HepG2 (cell line): Measurements from ENCODE around the gene CDK5R1. TPM values are rescaled to one million over a fixed set of nuclear protein-coding genes. Genes with fewer than 3 reads are reported as not detected.

Experiments
- ARNTL ChIP-seq: sonication (generic); formaldehyde crosslinking; IDR thresholded peaks from 2 replicates; pipeline ENCODE4 v1.4.0; 2020; ENCODE audit warnings: mild to moderate bottlenecking, missing genetic modification reagents
- CEBPG ChIP-seq: IDR thresholded peaks from 2 replicates; pipeline ENCODE4 v1.6.1; 2016
- FOXP1 ChIP-seq, 2 experiments: fragments of 450-650 bp in 1 of 2; IDR thresholded peaks; 2 replicates each; pipeline ENCODE4 v1.6.1; 2017 to 2018; ENCODE audit warnings: antibody characterized with exemption in 1 of 2
- ISL2 ChIP-seq: sonication (generic); formaldehyde crosslinking; IDR thresholded peaks from 2 replicates; pipeline ENCODE4 v1.5.0; 2020; ENCODE audit warnings: missing genetic modification reagents
- KLF16 ChIP-seq, 2 experiments: sonication (generic) in 1 of 2; formaldehyde crosslinking in 1 of 2; IDR thresholded peaks; 2 replicates each; pipeline versions ENCODE4 v1.6.1 to v1.8.0; 2016 to 2023; ENCODE audit warnings: missing genetic modification reagents in 2 of 2, missing compliant biosample characterization in 1 of 2
- PHF21A ChIP-seq: sonication (generic); formaldehyde crosslinking; IDR thresholded peaks from 2 replicates; pipeline ENCODE4 v1.5.0; 2020; ENCODE audit warnings: mild to moderate bottlenecking, missing genetic modification reagents
- PTBP1 ChIP-seq: fragments of 200-400 bp; formaldehyde crosslinking; IDR thresholded peaks from 2 replicates; pipeline ENCODE4 v1.6.1; 2018; ENCODE audit warnings: low read length, low read depth; ENCODE audit not compliant: poor library complexity, severe bottlenecking
- SALL1 ChIP-seq: sonication (generic); formaldehyde crosslinking; IDR thresholded peaks from 2 replicates; pipeline ENCODE4 v1.8.0; 2022; ENCODE audit warnings: mild to moderate bottlenecking, missing genetic modification reagents
- SIN3A ChIP-seq: IDR thresholded peaks from 2 replicates; pipeline ENCODE4 v1.6.1; 2011; ENCODE audit warnings: low read depth, mild to moderate bottlenecking, control low read depth, low read length, borderline replicate concordance
- SKI ChIP-seq: fragments of 450-650 bp; IDR thresholded peaks from one replicate; pipeline ENCODE4 v1.6.1; 2018; ENCODE audit warnings: mild to moderate bottlenecking; ENCODE audit not compliant: partially characterized antibody
- TOPORS ChIP-seq: sonication (generic); formaldehyde crosslinking; IDR thresholded peaks from 2 replicates; pipeline ENCODE4 v1.8.0; 2023; ENCODE audit warnings: mild to moderate bottlenecking, missing genetic modification reagents
- ZFP82 ChIP-seq: sonication (generic); formaldehyde crosslinking; IDR thresholded peaks from 2 replicates; pipeline ENCODE4 v1.5.1; 2020; ENCODE audit warnings: mild to moderate bottlenecking, missing genetic modification reagents, borderline replicate concordance
- ZNF12 ChIP-seq: sonication (generic); formaldehyde crosslinking; IDR thresholded peaks from 2 replicates; pipeline ENCODE4 v1.5.0; 2020; ENCODE audit warnings: missing genetic modification reagents
- ZNF235 ChIP-seq: sonication (generic); formaldehyde crosslinking; IDR thresholded peaks from 2 replicates; pipeline ENCODE4 v1.8.1; 2023; ENCODE audit warnings: mild to moderate bottlenecking, missing genetic modification reagents, borderline replicate concordance
- ZNF282 ChIP-seq: fragments of 450-650 bp; IDR thresholded peaks from 2 replicates; pipeline ENCODE4 v1.6.1; 2018; ENCODE audit not compliant: partially characterized antibody
- ZNF33A ChIP-seq: sonication (generic); formaldehyde crosslinking; IDR thresholded peaks from 2 replicates; pipeline ENCODE4 v1.5.1; 2020; ENCODE audit warnings: missing genetic modification reagents, mild to moderate bottlenecking, moderate library complexity, borderline replicate concordance
- ZNF33B ChIP-seq: sonication (generic); formaldehyde crosslinking; IDR thresholded peaks from 2 replicates; pipeline ENCODE4 v1.5.1; 2020; ENCODE audit warnings: mild to moderate bottlenecking, missing genetic modification reagents
- ZNF563 ChIP-seq: sonication (generic); formaldehyde crosslinking; IDR thresholded peaks from 2 replicates; pipeline ENCODE4 v1.8.0; 2022; ENCODE audit warnings: mild to moderate bottlenecking, moderate library complexity, missing genetic modification reagents
- ZNF780A ChIP-seq: sonication (generic); formaldehyde crosslinking; IDR thresholded peaks from 2 replicates; pipeline ENCODE4 v1.8.0; 2022; ENCODE audit warnings: mild to moderate bottlenecking, missing genetic modification reagents, moderate library complexity
- polyA plus RNA-seq, 8 experiments: library from polyadenylated mRNA; depleted of rRNA in 3 of 8; stranded (reverse) in 7 of 8; unstranded in 1 of 8; fragments of >200 nt; fragmentation: Illumina TruSeq in 4 of 8; extraction: Trizol in 4 of 8; gene quantifications; 2 replicates each; pipeline versions ENCODE4 v1.2.1 to v1.2.3, GENCODE V29; 2011 to 2016; ENCODE audit warnings: low read depth in 4 of 8, missing spikeins in 1 of 8, mixed read lengths in 1 of 8; ENCODE audit not compliant: insufficient read depth in 1 of 8
- total RNA-seq, 5 experiments: library from RNA; depleted of rRNA; stranded (reverse); fragments of >200 nt; fragmentation: Illumina TruSeq; extraction: Trizol; gene quantifications; 2 replicates each; pipeline ENCODE4 v1.2.3, GENCODE V29; 2016; ENCODE audit warnings: low read depth in 1 of 5
- TF ChIP-seq, protein P1 (sequence below): IDR thresholded peaks from 2 replicates; pipeline ENCODE4 v1.4.0; 2020; ENCODE audit warnings: mild to moderate bottlenecking, missing genetic modification reagents
- TF ChIP-seq, protein P2 (sequence below): sonication (generic); formaldehyde crosslinking; IDR thresholded peaks from 2 replicates; pipeline ENCODE4 v1.4.0; 2020; ENCODE audit warnings: missing genetic modification reagents
- TF ChIP-seq, protein P3 (sequence below): sonication (generic); IDR thresholded peaks from 2 replicates; pipeline ENCODE4 v1.6.1; 2016; ENCODE audit warnings: low read depth, borderline replicate concordance

CDK5R1 gene
- total and polyA plus RNA-seq, 2 of the 13 experiments (the other 11 are each of a cell fraction or from before 2014, with no cell fraction given): 1.1 to 3.9 TPM

DNA sequence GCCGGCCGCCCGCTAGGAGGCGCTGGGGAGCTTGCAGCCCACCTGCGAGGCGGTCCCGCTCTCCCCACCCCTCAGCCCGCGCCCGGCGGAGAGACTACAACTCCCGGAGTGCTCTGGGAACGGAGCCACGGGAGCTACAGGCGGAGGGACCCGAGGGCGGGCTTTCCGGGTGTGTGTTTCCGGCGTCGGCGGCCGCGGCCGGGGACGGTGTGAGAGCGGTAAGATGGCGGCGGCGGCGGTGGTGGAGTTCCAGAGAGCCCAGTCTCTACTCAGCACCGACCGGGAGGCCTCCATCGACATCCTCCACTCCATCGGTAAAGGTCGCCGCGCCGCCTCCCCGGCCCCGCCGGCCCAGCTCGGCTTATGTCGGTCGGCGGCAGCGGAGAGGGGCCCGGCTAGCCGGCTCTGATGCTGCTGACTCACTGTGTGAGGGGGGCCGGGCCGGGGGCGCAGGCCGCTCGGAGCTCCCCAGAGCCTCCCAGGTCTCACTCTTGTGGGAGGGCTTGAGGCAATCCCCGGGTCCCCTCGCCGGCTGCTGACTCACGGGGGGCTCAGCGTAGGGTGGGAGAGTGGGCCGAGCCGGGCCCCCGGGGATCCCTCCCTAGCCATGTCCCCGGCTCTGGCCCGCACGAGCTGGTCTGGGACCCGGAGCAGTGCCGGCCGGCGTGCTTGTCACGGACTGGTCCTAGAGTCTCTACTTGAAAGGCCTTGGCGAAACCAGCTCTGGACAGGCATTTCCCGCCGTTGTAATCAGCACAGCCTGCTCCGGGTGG lies 42.3 kb upstream of the CDK5R1 start, which contains the start of gene PSMD11 (continued):
- TF ChIP-seq SIN3A: peak; percentile 82; the same call in 1 of the 2 replicates
- no peak for TF ChIP-seq TOPORS
- peak; percentile 25 for TF ChIP-seq SKI
- TF ChIP-seq PTBP1: no peak
- peak; percentile 79; the same call in 1 of the 2 replicates for TF ChIP-seq ZNF33A (CRISPR knock-in tag)
- TF ChIP-seq ZFP82 (CRISPR knock-in tag): peak; percentile 88
- TF ChIP-seq, protein P1, sequence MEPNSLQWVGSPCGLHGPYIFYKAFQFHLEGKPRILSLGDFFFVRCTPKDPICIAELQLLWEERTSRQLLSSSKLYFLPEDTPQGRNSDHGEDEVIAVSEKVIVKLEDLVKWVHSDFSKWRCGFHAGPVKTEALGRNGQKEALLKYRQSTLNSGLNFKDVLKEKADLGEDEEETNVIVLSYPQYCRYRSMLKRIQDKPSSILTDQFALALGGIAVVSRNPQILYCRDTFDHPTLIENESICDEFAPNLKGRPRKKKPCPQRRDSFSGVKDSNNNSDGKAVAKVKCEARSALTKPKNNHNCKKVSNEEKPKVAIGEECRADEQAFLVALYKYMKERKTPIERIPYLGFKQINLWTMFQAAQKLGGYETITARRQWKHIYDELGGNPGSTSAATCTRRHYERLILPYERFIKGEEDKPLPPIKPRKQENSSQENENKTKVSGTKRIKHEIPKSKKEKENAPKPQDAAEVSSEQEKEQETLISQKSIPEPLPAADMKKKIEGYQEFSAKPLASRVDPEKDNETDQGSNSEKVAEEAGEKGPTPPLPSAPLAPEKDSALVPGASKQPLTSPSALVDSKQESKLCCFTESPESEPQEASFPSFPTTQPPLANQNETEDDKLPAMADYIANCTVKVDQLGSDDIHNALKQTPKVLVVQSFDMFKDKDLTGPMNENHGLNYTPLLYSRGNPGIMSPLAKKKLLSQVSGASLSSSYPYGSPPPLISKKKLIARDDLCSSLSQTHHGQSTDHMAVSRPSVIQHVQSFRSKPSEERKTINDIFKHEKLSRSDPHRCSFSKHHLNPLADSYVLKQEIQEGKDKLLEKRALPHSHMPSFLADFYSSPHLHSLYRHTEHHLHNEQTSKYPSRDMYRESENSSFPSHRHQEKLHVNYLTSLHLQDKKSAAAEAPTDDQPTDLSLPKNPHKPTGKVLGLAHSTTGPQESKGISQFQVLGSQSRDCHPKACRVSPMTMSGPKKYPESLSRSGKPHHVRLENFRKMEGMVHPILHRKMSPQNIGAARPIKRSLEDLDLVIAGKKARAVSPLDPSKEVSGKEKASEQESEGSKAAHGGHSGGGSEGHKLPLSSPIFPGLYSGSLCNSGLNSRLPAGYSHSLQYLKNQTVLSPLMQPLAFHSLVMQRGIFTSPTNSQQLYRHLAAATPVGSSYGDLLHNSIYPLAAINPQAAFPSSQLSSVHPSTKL: peak; percentile 49; the same call in 1 of the 2 replicates
- 0 out of 2 replicates have a peak, but pooled peaks have one; percentile 19 for TF ChIP-seq PHF21A
- TF ChIP-seq ZNF235 (CRISPR knock-in tag): 0 out of 2 replicates have a peak, but pooled peaks have one; percentile 64
- no peak for TF ChIP-seq FOXP1 (IDR thresholded peaks at IDR 0.05)
- no peak for TF ChIP-seq FOXP1 (CRISPR knock-in tag; IDR thresholded peaks at IDR 0.05)
- no peak for TF ChIP-seq ZNF282
- peak; percentile 60; the same call in 1 of the 2 replicates for TF ChIP-seq SALL1 (CRISPR knock-in tag)
- TF ChIP-seq, protein P2, sequence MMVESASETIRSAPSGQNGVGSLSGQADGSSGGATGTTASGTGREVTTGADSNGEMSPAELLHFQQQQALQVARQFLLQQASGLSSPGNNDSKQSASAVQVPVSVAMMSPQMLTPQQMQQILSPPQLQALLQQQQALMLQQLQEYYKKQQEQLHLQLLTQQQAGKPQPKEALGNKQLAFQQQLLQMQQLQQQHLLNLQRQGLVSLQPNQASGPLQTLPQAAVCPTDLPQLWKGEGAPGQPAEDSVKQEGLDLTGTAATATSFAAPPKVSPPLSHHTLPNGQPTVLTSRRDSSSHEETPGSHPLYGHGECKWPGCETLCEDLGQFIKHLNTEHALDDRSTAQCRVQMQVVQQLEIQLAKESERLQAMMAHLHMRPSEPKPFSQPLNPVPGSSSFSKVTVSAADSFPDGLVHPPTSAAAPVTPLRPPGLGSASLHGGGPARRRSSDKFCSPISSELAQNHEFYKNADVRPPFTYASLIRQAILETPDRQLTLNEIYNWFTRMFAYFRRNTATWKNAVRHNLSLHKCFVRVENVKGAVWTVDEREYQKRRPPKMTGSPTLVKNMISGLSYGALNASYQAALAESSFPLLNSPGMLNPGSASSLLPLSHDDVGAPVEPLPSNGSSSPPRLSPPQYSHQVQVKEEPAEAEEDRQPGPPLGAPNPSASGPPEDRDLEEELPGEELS: peak; percentile 53; the same call in 1 of the 2 replicates
- TF ChIP-seq ZNF563 (CRISPR knock-in tag): peak; percentile 80
- TF ChIP-seq ISL2 (CRISPR knock-in tag): peak; percentile 72; the same call in 1 of the 2 replicates
- 0 out of 2 replicates have a peak, but pooled peaks have one; percentile 23 for TF ChIP-seq ZNF33B
- TF ChIP-seq ZNF12 (CRISPR knock-in tag): no peak
- no peak for TF ChIP-seq ZNF780A (CRISPR knock-in tag)
- peak; percentile 36 for TF ChIP-seq CEBPG
- TF ChIP-seq KLF16 (CRISPR knock-in tag; IDR thresholded peaks at IDR 0.05): peak in 1 of 2 experiments; percentile 74; a peak in 1 of 4 replicates
- TF ChIP-seq, protein P3, sequence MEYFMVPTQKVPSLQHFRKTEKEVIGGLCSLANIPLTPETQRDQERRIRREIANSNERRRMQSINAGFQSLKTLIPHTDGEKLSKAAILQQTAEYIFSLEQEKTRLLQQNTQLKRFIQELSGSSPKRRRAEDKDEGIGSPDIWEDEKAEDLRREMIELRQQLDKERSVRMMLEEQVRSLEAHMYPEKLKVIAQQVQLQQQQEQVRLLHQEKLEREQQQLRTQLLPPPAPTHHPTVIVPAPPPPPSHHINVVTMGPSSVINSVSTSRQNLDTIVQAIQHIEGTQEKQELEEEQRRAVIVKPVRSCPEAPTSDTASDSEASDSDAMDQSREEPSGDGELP: peak; percentile 60; the same call in 1 of the 2 replicates
- no peak for TF ChIP-seq ARNTL (CRISPR knock-in tag)
